ENCODE measurements around the gene AMBP.

Gene AMBP

GRCh38 chr9:114030364-114030763 lies 47.7 kb downstream of the AMBP start:
- no peak for DNase-seq
- H3K27me3 ChIP-seq = no peaks in the 10 kb centered on the region
- H3K4me1 ChIP-seq = peaks cover 7% of the 10 kb centered on the region
- H3K9me3 ChIP-seq = no peaks in the 10 kb centered on the region
- no peak overlapping the region for H3K4me3 ChIP-seq (ENCODE audit: low read depth, low read length)
- no peak for TF ChIP-seq CTCF (IDR thresholded peaks at IDR 0.05; ENCODE audit: low read depth, low read length)
- H3K36me3 ChIP-seq = peaks cover 16% of the 10 kb centered on the region

- no peaks in the 10 kb centered on the region for H3K27me3 ChIP-seq
- TF ChIP-seq CTCF (IDR thresholded peaks at IDR 0.05; ENCODE audit: low read depth, low read length) = no peak
- peaks cover 7% of the 10 kb centered on the region for H3K4me1 ChIP-seq
- no peaks in the 10 kb centered on the region for H3K9me3 ChIP-seq
- peaks cover 22% of the 10 kb centered on the region for H3K36me3 ChIP-seq
- no peak for DNase-seq
- H3K4me3 ChIP-seq (ENCODE audit: low read depth, low read length) = no peak overlapping the region
These were observed 48.6 kb downstream of the AMBP start for GRCh38 chr9:114029311-114030170.

GRCh38 chr9:114028646-114029045 lies 49.5 kb downstream of the AMBP start:
- peaks cover 24% of the 10 kb centered on the region for H3K36me3 ChIP-seq

GRCh38 chr9:114027863-114028465 lies 50.1 kb downstream of the AMBP start:
- H3K9me3 ChIP-seq = no peaks in the 10 kb centered on the region
- peaks cover 7% of the 10 kb centered on the region for H3K4me1 ChIP-seq
- peaks cover 19% of the 10 kb centered on the region for H3K36me3 ChIP-seq
- no peak for DNase-seq
- no peak overlapping the region for H3K4me3 ChIP-seq (ENCODE audit: low read depth, low read length)
- no peaks in the 10 kb centered on the region for H3K27me3 ChIP-seq
- TF ChIP-seq CTCF (IDR thresholded peaks at IDR 0.05; ENCODE audit: low read depth, low read length) = no peak

More at GRCh38 chr9:114028646-114029045, 49.5 kb downstream of the AMBP start:
- Histone ChIP-seq H3K9me3 (no peaks in the 10 kb centered on the region), H3K27me3 (no peaks in the 10 kb centered on the region), H3K4me3 (ENCODE audit: low read depth, low read length) (no peak overlapping the region), H3K4me1 (peaks cover 7% of the 10 kb centered on the region)
- DNase-seq = no peak
- no peak for TF ChIP-seq CTCF (IDR thresholded peaks at IDR 0.05; ENCODE audit: low read depth, low read length)

GRCh38 chr9:114027159-114027862 lies 50.8 kb downstream of the AMBP start:
- no peak for TF ChIP-seq CTCF (IDR thresholded peaks at IDR 0.05; ENCODE audit: low read depth, low read length)
- Histone ChIP-seq H3K4me1 (peaks cover 6% of the 10 kb centered on the region), H3K27me3 (no peaks in the 10 kb centered on the region), H3K4me3 (ENCODE audit: low read depth, low read length) (no peak overlapping the region), H3K36me3 (peaks cover 16% of the 10 kb centered on the region), H3K9me3 (no peaks in the 10 kb centered on the region)
- DNase-seq = no peak
